ENCODE data around the gene ARID1B. TPM values are rescaled to one million over a fixed set of nuclear protein-coding genes. Genes with fewer than 3 reads are reported as not detected.

Gene ARID1B
- total and polyA plus RNA-seq, 9 of the 15 experiments (the other 6 are each of a cell fraction or from before 2014, with no cell fraction given) = 12.5 to 50.5 (median 25.8) TPM

DNA sequence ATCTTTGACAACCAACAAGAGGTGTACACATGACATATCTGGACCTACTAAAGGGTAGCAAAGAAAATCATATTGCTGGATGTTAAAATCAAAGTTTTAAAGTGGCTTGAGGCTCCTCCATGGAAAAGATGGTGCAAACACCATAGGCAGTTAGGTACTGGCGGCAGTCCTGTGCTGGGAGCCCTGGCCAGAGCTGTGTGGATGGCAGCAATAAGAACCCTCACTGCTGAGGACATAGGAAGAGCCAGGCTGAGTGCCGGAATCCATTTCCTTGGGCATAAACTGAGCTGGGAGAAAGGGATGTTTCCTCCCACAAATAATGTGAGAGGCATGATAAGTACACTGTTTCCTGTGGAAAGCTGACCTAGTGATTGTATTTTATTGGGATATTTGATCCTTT, 89.9 kb downstream of the ARID1B start:
- no peak overlapping the region for H3K9ac ChIP-seq (ENCODE audit: insufficient read depth in 1 of 2, low read depth in 2 of 2, low read length in 2 of 2)
- CTCF ChIA-PET (ENCODE audit: low intra/inter-chr PET ratio) = no interaction called here
- POLR2A ChIA-PET = interaction anchor here (0.6 to 1.3 kb wide), 3 partner anchors 14 to 153 kb away, joined by 3 to 4 read pairs (median 3); no protein-coding TSS in a partner anchor
- peaks cover 7 to 14% of the 10 kb centered on the region in 2 experiments; a peak in 3 of 5 replicates for H3K4me1 ChIP-seq (replicated peaks in 1 of 2; ENCODE audit: control insufficient read depth in 2 of 2, insufficient read depth in 2 of 2, low read length in 2 of 2)
- peaks cover 94% of the 10 kb centered on the region for H3K79me2 ChIP-seq (ENCODE audit: control insufficient read depth, insufficient read depth, low read length)
- H3K9me1 ChIP-seq (ENCODE audit: control insufficient read depth, insufficient read depth, low read length) = no peaks in the 10 kb centered on the region
- FAIRE-seq (no peak), ATAC-seq (peak; percentile 16; the same call in 2 of the 3 replicates), DNase-seq (ENCODE audit: extremely low read depth in 1 of 4, low spot score in 3 of 4) (no peak)
- H2AFZ ChIP-seq (ENCODE audit: low read depth, low read length) = no peak overlapping the region
- H3K9me3 ChIP-seq (replicated peaks; ENCODE audit: control insufficient read depth, insufficient read depth, low read depth, low read length) = no peaks in the 10 kb centered on the region
- H3K4me3 ChIP-seq = no peak overlapping the region
- TF ChIP-seq HDGF (IDR thresholded peaks at IDR 0.05) (no peak), ZFX (CRISPR knock-in tag; IDR thresholded peaks at IDR 0.05) (no peak), SIX5 (IDR thresholded peaks at IDR 0.05; ENCODE audit: borderline replicate concordance in 1 of 2, insufficient read depth in 1 of 2, low read depth in 1 of 2, low read length in 2 of 2) (no peak), ZNF586 (CRISPR knock-in tag; conservative IDR thresholded peaks at IDR 0.05) (no peak), MLLT1 (IDR thresholded peaks at IDR 0.05) (no peak)
- TF ChIP-seq, protein P1, sequence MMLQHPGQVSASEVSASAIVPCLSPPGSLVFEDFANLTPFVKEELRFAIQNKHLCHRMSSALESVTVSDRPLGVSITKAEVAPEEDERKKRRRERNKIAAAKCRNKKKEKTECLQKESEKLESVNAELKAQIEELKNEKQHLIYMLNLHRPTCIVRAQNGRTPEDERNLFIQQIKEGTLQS (IDR thresholded peaks at IDR 0.05) = no peak
- TF ChIP-seq, protein P1 (CRISPR knock-in tag; conservative IDR thresholded peaks at IDR 0.05) = no peak
- intact Hi-C loops (cut with micrococcal nuclease) = loop anchor here (10.0 kb wide), 1 partner anchor 302 kb away; no protein-coding TSS in a partner anchor
- no peak overlapping the region for H3K4me2 ChIP-seq (ENCODE audit: insufficient read depth, low read length)
- peaks cover 33% of the 10 kb centered on the region for H4K20me1 ChIP-seq (replicated peaks; ENCODE audit: control insufficient read depth, insufficient read depth, low read length)
- no peaks in the 10 kb centered on the region for H3K36me3 ChIP-seq (ENCODE audit: control insufficient read depth, insufficient read depth, low read length)
- in situ Hi-C loops (cut with MboI) = no loop called here
- no peaks in the 10 kb centered on the region for H3K27me3 ChIP-seq (ENCODE audit: control insufficient read depth in 2 of 2, insufficient read depth in 2 of 2, low read length in 2 of 2)
- WGBS (ENCODE audit: insufficient coverage, low coverage, missing lambda C conversion rate) = 96% methylated on average over 2 of the region's 2 CpGs
- BruUV-seq (replicated peaks) = no TSS peak
- no peak overlapping the region for H3K27ac ChIP-seq (ENCODE audit: extremely low read depth, low read depth, low read length)
